ENCODE data around the gene C19orf47. TPM values are rescaled to one million over a fixed set of nuclear protein-coding genes. Genes with fewer than 3 reads are reported as not detected.

The C19orf47 gene
- total and polyA plus RNA-seq, 8 donors: 10.4 to 21.7 (median 14.5) TPM

DNA sequence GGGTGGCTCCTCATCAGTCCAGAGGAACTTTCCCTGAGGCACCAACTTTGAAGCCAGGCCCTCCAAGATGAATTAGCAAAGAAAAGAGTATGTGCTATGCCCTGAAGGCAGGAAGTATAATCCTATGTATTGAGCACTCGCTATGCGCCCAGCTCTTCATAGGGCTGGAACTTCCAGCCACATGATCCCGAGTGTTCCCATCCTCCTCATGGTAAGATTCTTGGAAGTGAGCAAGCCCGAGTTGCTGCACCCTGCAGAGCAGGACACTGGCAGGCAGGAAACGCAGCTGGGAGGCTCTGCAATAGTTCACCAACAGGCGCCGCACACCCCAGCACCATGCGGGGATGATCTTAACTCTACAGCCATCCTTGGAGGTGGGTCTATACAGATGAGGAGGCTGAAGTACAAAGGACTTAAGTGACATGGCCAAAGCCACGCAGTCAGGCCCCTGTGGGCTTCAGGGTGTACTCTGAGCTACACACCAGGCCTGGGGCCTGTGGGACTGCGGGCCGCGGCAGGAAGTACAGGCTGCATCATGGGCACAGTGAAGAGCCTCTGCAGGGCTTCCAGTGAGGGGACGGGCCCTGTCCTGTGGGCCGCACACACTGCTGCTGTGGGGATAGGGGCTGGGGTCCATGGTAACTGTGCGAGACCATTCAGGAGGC lies 25.1 kb downstream of the C19orf47 start:
- Histone ChIP-seq H3K27ac (no peak overlapping the region), H3K36me3 (peaks cover 0 to 94% of the 10 kb centered on the region in 2 donors), H3K4me3 (no peak overlapping the region), H3K9me3 (no peaks in the 10 kb centered on the region), H3K27me3 (no peaks in the 10 kb centered on the region), H3K4me1 (no peaks in the 10 kb centered on the region)
- intact Hi-C loops (cut with DNase I): no loop called here
- ATAC-seq: no peak
- peak in 1 of 4 donors; percentile 41 for DNase-seq
- TF ChIP-seq, protein P1, sequence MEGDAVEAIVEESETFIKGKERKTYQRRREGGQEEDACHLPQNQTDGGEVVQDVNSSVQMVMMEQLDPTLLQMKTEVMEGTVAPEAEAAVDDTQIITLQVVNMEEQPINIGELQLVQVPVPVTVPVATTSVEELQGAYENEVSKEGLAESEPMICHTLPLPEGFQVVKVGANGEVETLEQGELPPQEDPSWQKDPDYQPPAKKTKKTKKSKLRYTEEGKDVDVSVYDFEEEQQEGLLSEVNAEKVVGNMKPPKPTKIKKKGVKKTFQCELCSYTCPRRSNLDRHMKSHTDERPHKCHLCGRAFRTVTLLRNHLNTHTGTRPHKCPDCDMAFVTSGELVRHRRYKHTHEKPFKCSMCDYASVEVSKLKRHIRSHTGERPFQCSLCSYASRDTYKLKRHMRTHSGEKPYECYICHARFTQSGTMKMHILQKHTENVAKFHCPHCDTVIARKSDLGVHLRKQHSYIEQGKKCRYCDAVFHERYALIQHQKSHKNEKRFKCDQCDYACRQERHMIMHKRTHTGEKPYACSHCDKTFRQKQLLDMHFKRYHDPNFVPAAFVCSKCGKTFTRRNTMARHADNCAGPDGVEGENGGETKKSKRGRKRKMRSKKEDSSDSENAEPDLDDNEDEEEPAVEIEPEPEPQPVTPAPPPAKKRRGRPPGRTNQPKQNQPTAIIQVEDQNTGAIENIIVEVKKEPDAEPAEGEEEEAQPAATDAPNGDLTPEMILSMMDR (IDR thresholded peaks at IDR 0.05): no peak

DNA sequence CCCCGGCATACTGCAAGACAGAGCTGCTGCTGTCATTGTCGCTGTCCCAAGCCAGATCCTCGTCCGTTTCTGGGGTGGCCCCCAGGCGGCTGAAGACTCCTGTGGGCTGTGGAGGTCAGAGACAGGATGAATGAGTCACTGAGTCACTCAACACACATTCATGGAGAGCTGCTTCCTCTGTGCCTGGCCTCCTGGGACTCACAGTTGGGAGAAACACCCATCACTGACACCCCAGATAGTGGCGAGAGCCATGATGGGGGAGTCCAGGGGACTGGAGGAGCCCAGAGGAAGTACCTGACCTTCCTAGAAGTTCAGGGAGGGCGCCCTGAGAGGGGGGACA lies 26.0 kb downstream of the C19orf47 start:
- H3K27ac ChIP-seq: no peak overlapping the region
- peaks cover 0 to 94% of the 10 kb centered on the region in 2 donors for H3K36me3 ChIP-seq
- no peaks in the 10 kb centered on the region for H3K4me1 ChIP-seq
- H3K9me3 ChIP-seq: no peaks in the 10 kb centered on the region
- ATAC-seq (no peak), DNase-seq (no peak)
- intact Hi-C loops (cut with DNase I): no loop called here
- no peak overlapping the region for H3K4me3 ChIP-seq
- TF ChIP-seq, protein P1 (IDR thresholded peaks at IDR 0.05): no peak
- no peaks in the 10 kb centered on the region for H3K27me3 ChIP-seq

DNA sequence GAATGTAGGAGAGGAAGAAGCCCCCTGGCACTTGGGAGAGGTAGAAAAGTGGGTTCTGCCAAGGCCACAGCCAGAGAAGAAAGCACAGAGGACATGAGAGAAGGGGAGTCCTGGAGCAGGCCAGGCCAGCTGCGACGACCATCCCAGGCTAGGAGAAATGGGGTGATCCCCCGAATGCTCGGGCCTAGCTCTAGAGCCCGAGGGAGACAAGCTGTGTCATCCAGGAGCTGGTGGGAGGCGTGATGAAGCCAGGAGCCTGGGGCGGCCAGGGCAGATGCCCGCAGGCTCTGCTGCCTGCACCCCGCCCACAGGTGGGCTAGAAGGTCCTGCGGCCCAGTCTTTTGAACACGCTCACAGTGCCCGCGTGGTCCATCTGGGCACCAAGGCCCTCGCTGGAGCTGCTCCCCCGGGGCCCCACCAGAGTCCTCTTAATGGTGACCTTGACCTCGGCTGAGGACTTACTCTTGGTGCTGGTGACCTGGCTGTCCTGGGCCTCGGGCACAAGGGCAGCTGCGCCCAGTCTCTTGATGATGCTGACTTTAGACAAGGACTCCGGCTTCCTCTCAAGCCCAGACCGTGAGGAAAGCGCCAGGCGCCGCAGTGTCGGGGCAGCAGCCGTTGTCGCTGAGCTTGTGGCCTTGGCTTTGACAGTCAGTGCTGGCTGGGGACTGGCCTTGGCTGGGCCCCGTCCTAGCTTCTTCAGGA lies 26.5 kb downstream of the C19orf47 start:
- peaks cover 0 to 92% of the 10 kb centered on the region in 2 donors for H3K36me3 ChIP-seq

DNA sequence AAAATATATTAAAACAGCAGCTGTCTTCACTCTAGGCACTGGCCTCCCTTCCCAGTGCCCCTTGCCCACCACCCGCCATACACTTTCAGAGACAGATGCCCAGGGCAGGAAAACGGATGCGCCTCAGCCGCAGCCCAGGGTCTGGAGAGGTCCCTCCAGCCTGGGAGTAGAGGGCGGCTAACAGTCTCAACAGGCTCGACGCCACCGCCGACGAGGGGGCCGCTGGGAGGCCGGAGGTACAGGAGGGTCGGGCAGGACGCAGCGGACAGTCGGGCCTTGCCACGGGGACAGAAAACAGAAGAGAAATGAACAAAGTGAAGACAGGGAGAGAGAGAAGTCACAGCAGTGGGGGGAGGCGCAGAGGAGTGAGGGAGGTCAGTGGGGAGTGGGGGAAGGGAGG lies 27.1 kb downstream of the C19orf47 start:
- Histone ChIP-seq H3K27ac (no peak overlapping the region), H3K27me3 (no peaks in the 10 kb centered on the region), H3K4me1 (no peaks in the 10 kb centered on the region), H3K36me3 (peaks cover 0 to 85% of the 10 kb centered on the region in 2 donors), H3K9me3 (no peaks in the 10 kb centered on the region), H3K4me3 (no peak overlapping the region)
- TF ChIP-seq, protein P1 (IDR thresholded peaks at IDR 0.05): no peak
- ATAC-seq (no peak), DNase-seq (peak in 1 of 4 donors; percentile 71)
- intact Hi-C loops (cut with DNase I): no loop called here

More for the DNA sequence above, 26.5 kb downstream of the C19orf47 start:
- TF ChIP-seq, protein P1 (IDR thresholded peaks at IDR 0.05): no peak
- intact Hi-C loops (cut with DNase I): no loop called here
- DNase-seq (peak in 1 of 4 donors; percentile 69), ATAC-seq (no peak)
- Histone ChIP-seq H3K9me3 (no peaks in the 10 kb centered on the region), H3K27ac (no peak overlapping the region), H3K27me3 (no peaks in the 10 kb centered on the region), H3K4me1 (no peaks in the 10 kb centered on the region), H3K4me3 (no peak overlapping the region)

DNA sequence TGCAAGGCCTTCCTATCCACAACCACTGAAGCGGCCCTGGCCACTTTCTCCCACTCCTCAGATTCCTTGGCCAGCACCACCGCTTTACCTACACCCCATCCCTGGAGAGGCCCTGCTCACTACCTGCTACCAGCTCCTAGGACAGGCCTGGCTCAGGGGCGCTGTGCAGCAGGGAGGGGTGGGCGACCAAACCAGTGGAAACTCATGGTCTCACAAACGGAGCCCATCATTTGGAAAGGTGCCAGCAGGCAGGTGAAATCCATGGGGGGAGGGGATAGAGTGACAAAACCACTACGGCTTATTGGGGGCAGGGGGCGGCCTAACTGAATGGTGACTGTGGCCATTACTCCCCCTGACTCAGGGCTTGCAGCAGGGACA lies 27.6 kb downstream of the C19orf47 start:
- no peaks in the 10 kb centered on the region for H3K9me3 ChIP-seq
- ATAC-seq (no peak), DNase-seq (peak in 1 of 4 donors; percentile 39)
- H3K4me1 ChIP-seq: no peaks in the 10 kb centered on the region
- no peak overlapping the region for H3K27ac ChIP-seq
- H3K4me3 ChIP-seq: no peak overlapping the region
- TF ChIP-seq, protein P1 (IDR thresholded peaks at IDR 0.05): no peak
- H3K27me3 ChIP-seq: no peaks in the 10 kb centered on the region
- intact Hi-C loops (cut with DNase I): no loop called here
- peaks cover 0 to 80% of the 10 kb centered on the region in 2 donors for H3K36me3 ChIP-seq
